H9 (cell line): ENCODE results near the gene CMTM2. TPM values are rescaled to one million over a fixed set of nuclear protein-coding genes. Genes with fewer than 3 reads are reported as not detected.

ENCODE experiments used
- DNase-seq: peaks from one replicate; pipeline ENCODE4 v3.0.0-alpha.2; 2017
- H2AFZ ChIP-seq: one replicate; pipeline ENCODE4 v1.6.1; 2013; ENCODE audit warnings: mild to moderate bottlenecking, low read length, control low read depth, moderate library complexity
- H2AK5ac ChIP-seq: 2 replicates; pipeline ENCODE4 v1.6.1; 2013; ENCODE audit warnings: low read length, control low read depth, mixed read lengths; ENCODE audit not compliant: insufficient read length
- H2BK120ac ChIP-seq: one replicate; pipeline ENCODE4 v1.6.1; 2013; ENCODE audit warnings: low read depth, mild to moderate bottlenecking, low read length, control low read depth, inconsistent platforms; ENCODE audit not compliant: poor library complexity, severe bottlenecking
- H2BK12ac ChIP-seq: 2 replicates; pipeline ENCODE4 v1.6.1; 2013; ENCODE audit warnings: low read length, control low read depth, mixed read lengths, low read depth; ENCODE audit not compliant: insufficient read length
- H2BK15ac ChIP-seq: 2 replicates; pipeline ENCODE4 v1.6.1; 2013; ENCODE audit warnings: low read depth, low read length, control low read depth
- H2BK20ac ChIP-seq: one replicate; pipeline ENCODE4 v1.6.1; 2013; ENCODE audit warnings: low read depth, mild to moderate bottlenecking, low read length, control low read depth, inconsistent platforms; ENCODE audit not compliant: poor library complexity, severe bottlenecking
- H2BK5ac ChIP-seq: 2 replicates; pipeline ENCODE4 v1.6.1; 2013; ENCODE audit warnings: low read length, control low read depth, mixed read lengths; ENCODE audit not compliant: insufficient read length
- H3K14ac ChIP-seq: 2 replicates; pipeline ENCODE4 v1.6.1; 2013; ENCODE audit warnings: low read length, control low read depth; ENCODE audit not compliant: insufficient read depth
- H3K18ac ChIP-seq: 2 replicates; pipeline ENCODE4 v1.6.1; 2013; ENCODE audit warnings: low read depth, mild to moderate bottlenecking, mixed read lengths, low read length, control low read depth; ENCODE audit not compliant: insufficient read length
- H3K23ac ChIP-seq: 2 replicates; pipeline ENCODE4 v1.6.1; 2013; ENCODE audit warnings: low read length, control low read depth, mixed read lengths, low read depth; ENCODE audit not compliant: insufficient read length
- H3K23me2 ChIP-seq: 2 replicates; pipeline ENCODE4 v1.6.1; 2013; ENCODE audit warnings: low read depth, mild to moderate bottlenecking, mixed read lengths, low read length, control low read depth; ENCODE audit not compliant: insufficient read length, poor library complexity, severe bottlenecking
- H3K27ac ChIP-seq: 2 replicates; pipeline ENCODE4 v1.5.1; 2013; ENCODE audit warnings: low read length, control low read depth, mixed read lengths, low read depth; ENCODE audit not compliant: insufficient read length
- H3K27me3 ChIP-seq: 2 replicates; pipeline ENCODE4 v1.6.1; 2013; ENCODE audit warnings: low read length, control low read depth, inconsistent platforms; ENCODE audit not compliant: insufficient read depth
- H3K4ac ChIP-seq: 2 replicates; pipeline ENCODE4 v1.6.1; 2013; ENCODE audit warnings: low read depth, mild to moderate bottlenecking, control low read depth, inconsistent platforms, low read length, moderate library complexity
- H3K4me1 ChIP-seq: 2 replicates; pipeline ENCODE4 v1.6.1; 2013; ENCODE audit warnings: low read length, control low read depth, inconsistent platforms; ENCODE audit not compliant: insufficient read depth
- H3K4me2 ChIP-seq: 2 replicates; pipeline ENCODE4 v1.6.1; 2013; ENCODE audit warnings: low read length, control low read depth, mixed read lengths; ENCODE audit not compliant: insufficient read length, insufficient read depth
- H3K56ac ChIP-seq: 2 replicates; pipeline ENCODE4 v1.6.1; 2013; ENCODE audit warnings: low read depth, mild to moderate bottlenecking, mixed read lengths, low read length, control low read depth; ENCODE audit not compliant: insufficient read length
- H3K79me1 ChIP-seq: 2 replicates; pipeline ENCODE4 v1.6.1; 2013; ENCODE audit warnings: low read depth, mild to moderate bottlenecking, moderate library complexity, low read length, control low read depth, inconsistent platforms; ENCODE audit not compliant: insufficient read depth, poor library complexity, severe bottlenecking
- H3K79me2 ChIP-seq: 2 replicates; pipeline ENCODE4 v1.6.1; 2013; ENCODE audit warnings: low read length, control low read depth, inconsistent platforms; ENCODE audit not compliant: insufficient read depth
- H3K9ac ChIP-seq: 2 replicates; pipeline ENCODE4 v1.6.1; 2013; ENCODE audit warnings: low read length, control low read depth, mixed read lengths; ENCODE audit not compliant: insufficient read length; ENCODE audit errors: extremely low read depth
- H3K9me3 ChIP-seq: one replicate; pipeline ENCODE4 v1.6.1; 2013; ENCODE audit warnings: low read depth, low read length, inconsistent platforms; ENCODE audit not compliant: control insufficient read depth
- H3T11ph ChIP-seq: one replicate; pipeline ENCODE4 v1.6.1; 2013; ENCODE audit warnings: mild to moderate bottlenecking, low read length, control low read depth, inconsistent platforms
- H4K20me1 ChIP-seq: one replicate; pipeline ENCODE4 v1.6.1; 2013; ENCODE audit not compliant: control insufficient read depth, insufficient read length, insufficient read depth
- H4K5ac ChIP-seq: 2 replicates; pipeline ENCODE4 v1.6.1; 2013; ENCODE audit warnings: low read depth, mild to moderate bottlenecking, mixed read lengths, low read length, control low read depth; ENCODE audit not compliant: insufficient read length
- H4K8ac ChIP-seq: replicated peaks from 2 replicates; pipeline ENCODE4 v1.6.1; 2013; ENCODE audit warnings: low read length, control low read depth, mixed read lengths, low read depth; ENCODE audit not compliant: insufficient read length
- H4K91ac ChIP-seq: 2 replicates; pipeline ENCODE4 v1.6.1; 2013; ENCODE audit warnings: low read depth, mild to moderate bottlenecking, moderate library complexity, mixed read lengths, low read length, control low read depth; ENCODE audit not compliant: insufficient read length
- H3K27ac Mint-ChIP-seq, 3 experiments: 2 replicates in 2 of 3; 3 replicates in 1 of 3; pipeline ENCODE4 v1.8.0; 2020 to 2021; ENCODE audit warnings: mixed read lengths in 3 of 3, mild to moderate bottlenecking in 1 of 3, moderate library complexity in 1 of 3
- H3K27me3 Mint-ChIP-seq: 2 replicates; pipeline ENCODE4 v1.8.0; 2021; ENCODE audit warnings: low read depth, mild to moderate bottlenecking, moderate library complexity, mixed read lengths
- H3K36me3 Mint-ChIP-seq, 3 experiments: 2 replicates in 2 of 3; 3 replicates in 1 of 3; pipeline ENCODE4 v1.8.0; 2020 to 2021; ENCODE audit warnings: low read depth in 3 of 3, mixed read lengths in 3 of 3; ENCODE audit not compliant: insufficient read depth in 1 of 3
- H3K4me1 Mint-ChIP-seq, 2 experiments: 2 replicates each; pipeline ENCODE4 v1.8.0; 2020; ENCODE audit warnings: mixed read lengths in 2 of 2
- H3K4me3 Mint-ChIP-seq, 2 experiments: 2 replicates in 1 of 2; 3 replicates in 1 of 2; pipeline ENCODE4 v1.8.0; 2020 to 2021; ENCODE audit warnings: mild to moderate bottlenecking in 2 of 2, mixed read lengths in 2 of 2, moderate library complexity in 1 of 2
- H3K9me3 Mint-ChIP-seq, 2 experiments: 2 replicates in 1 of 2; 3 replicates in 1 of 2; pipeline ENCODE4 v1.8.0; 2020; ENCODE audit warnings: mild to moderate bottlenecking in 2 of 2, mixed read lengths in 2 of 2, moderate library complexity in 1 of 2
- WGBS: extraction: QIAGEN DNeasy Blood & Tissue Kit; methylation state at CpG from one replicate; pipeline ENCODE4 v1.1.7; 2013; ENCODE audit warnings: missing lambda C conversion rate, low lambda C conversion rate, mixed read lengths; ENCODE audit not compliant: insufficient read length; ENCODE audit errors: extremely low coverage; 5-methylcytosine and 5-hydroxymethylcytosine counted together
- total RNA-seq: library from RNA; stranded (reverse); gene quantifications from 2 replicates; pipeline ENCODE4 v1.2.1, GENCODE V29; 2021
- TF ChIP-seq, protein P1 (sequence below): fragments of 200-600 bp; sonication (generic); conservative IDR thresholded peaks from 3 replicates; pipeline ENCODE4 v1.8.0; 2021; ENCODE audit warnings: antibody characterized with exemption, mild to moderate bottlenecking

The CMTM2 gene
- total RNA-seq, 1 experiment from 2014 or later = not detected

DNA sequence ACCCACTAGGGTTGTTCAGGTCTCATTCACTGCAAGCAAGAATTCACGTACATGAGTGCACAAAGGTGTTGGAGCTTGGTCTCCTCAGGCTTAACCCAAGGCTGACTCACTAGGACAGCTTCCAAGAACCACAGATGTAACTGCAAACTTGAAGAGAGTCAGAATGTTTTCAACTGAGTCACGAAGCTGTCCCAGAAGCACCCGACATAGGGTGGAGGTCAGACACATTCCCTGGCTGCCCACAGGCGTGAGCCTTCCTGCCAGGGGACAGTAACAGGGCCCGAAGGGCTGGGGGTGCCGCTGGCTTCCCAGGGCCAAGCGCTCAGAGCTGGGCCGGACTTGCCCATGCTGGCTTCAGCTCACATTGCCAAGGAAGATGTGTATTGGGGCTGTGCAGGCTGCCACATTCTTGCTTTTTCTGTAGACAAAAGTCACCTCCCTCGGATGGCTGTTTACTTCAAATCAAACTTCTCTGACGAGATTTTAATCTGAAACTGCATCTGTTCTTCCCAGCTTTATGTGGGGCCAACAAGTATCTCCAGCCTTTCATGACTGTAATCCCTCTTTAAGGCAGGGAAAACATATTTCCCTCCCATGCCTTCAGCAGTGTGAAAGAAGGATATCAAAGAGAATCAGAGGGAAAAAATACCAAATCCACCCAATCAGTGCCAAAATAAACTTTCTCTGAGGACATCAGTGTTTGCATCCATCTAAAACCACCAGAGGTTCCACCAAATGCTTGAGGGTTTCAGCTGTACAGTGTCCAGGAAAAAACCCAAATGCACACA, 39.5 kb downstream of the CMTM2 start:
- H3K9me3 Mint-ChIP-seq = no peaks in the 10 kb centered on the region
- Histone ChIP-seq H4K91ac (no peak overlapping the region), H3K27ac (no peak overlapping the region), H2BK20ac (no peak overlapping the region), H3K14ac (no peak overlapping the region), H3K4me2 (no peak overlapping the region), H4K5ac (no peak overlapping the region), H3K23ac (no peak overlapping the region), H4K8ac (no peak overlapping the region), H2BK12ac (no peak overlapping the region), H3T11ph (no peak overlapping the region), H3K9ac (no peak overlapping the region), H3K56ac (no peak overlapping the region), H3K23me2 (no peaks in the 10 kb centered on the region), H4K20me1 (no peaks in the 10 kb centered on the region), H3K4me1 (peaks cover 9% of the 10 kb centered on the region; the same call in 1 of the 2 replicates), H3K9me3 (no peaks in the 10 kb centered on the region), H2BK120ac (no peak overlapping the region), H3K79me2 (no peaks in the 10 kb centered on the region), H2AFZ (no peak overlapping the region), H2BK5ac (no peak overlapping the region), H3K27me3 (no peaks in the 10 kb centered on the region), H3K4ac (no peak overlapping the region), H3K18ac (no peak overlapping the region), H3K79me1 (no peaks in the 10 kb centered on the region), H2BK15ac (no peak overlapping the region), H2AK5ac (no peak overlapping the region)
- no CpG with 5 or more reads among the region's 10 CpGs for WGBS
- TF ChIP-seq, protein P1, sequence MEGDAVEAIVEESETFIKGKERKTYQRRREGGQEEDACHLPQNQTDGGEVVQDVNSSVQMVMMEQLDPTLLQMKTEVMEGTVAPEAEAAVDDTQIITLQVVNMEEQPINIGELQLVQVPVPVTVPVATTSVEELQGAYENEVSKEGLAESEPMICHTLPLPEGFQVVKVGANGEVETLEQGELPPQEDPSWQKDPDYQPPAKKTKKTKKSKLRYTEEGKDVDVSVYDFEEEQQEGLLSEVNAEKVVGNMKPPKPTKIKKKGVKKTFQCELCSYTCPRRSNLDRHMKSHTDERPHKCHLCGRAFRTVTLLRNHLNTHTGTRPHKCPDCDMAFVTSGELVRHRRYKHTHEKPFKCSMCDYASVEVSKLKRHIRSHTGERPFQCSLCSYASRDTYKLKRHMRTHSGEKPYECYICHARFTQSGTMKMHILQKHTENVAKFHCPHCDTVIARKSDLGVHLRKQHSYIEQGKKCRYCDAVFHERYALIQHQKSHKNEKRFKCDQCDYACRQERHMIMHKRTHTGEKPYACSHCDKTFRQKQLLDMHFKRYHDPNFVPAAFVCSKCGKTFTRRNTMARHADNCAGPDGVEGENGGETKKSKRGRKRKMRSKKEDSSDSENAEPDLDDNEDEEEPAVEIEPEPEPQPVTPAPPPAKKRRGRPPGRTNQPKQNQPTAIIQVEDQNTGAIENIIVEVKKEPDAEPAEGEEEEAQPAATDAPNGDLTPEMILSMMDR = no peak
- H3K36me3 Mint-ChIP-seq = peaks cover 27 to 66% (median 61%) of the 10 kb centered on the region in 3 experiments
- H3K4me3 Mint-ChIP-seq = no peak overlapping the region; a peak in 1 of 5 replicates
- no peaks in the 10 kb centered on the region for H3K27me3 Mint-ChIP-seq
- no peak for DNase-seq
- H3K4me1 Mint-ChIP-seq = peaks cover 47 to 48% of the 10 kb centered on the region in 2 experiments
- no peak overlapping the region; a peak in 1 of 7 replicates for H3K27ac Mint-ChIP-seq
